H1 (cell line): ENCODE data around the gene RNF26.

Experiments used
- ASH2L ChIP-seq: fragments of 200-600, 300-600 bp; sonication (generic); IDR thresholded peaks from one replicate; pipeline ENCODE4 v1.7.1; 2017; ENCODE audit warnings: low read length
- BRCA1 ChIP-seq: IDR thresholded peaks from 2 replicates; pipeline ENCODE4 v1.6.1; 2012; ENCODE audit warnings: low read depth, low read length, improper control_type of control experiment
- CTCF ChIP-seq, 3 experiments: IDR thresholded peaks; 1 replicate in 2 of 3; 2 replicates in 1 of 3; pipeline versions ENCODE4 v1.5.1 to v1.6.1; 2011; ENCODE audit warnings: low read length in 3 of 3, mild to moderate bottlenecking in 3 of 3, inconsistent platforms in 2 of 3, low read depth in 1 of 3, moderate library complexity in 1 of 3; ENCODE audit not compliant: insufficient read depth in 1 of 3; ENCODE audit errors: control extremely low read depth in 1 of 3
- JUN ChIP-seq: IDR thresholded peaks from 2 replicates; pipeline ENCODE4 v1.6.1; 2011; ENCODE audit warnings: low read depth, mild to moderate bottlenecking, improper control_type of control experiment, low read length
- POLR2A ChIP-seq, 2 experiments: IDR thresholded peaks; 1 replicate in 1 of 2; 2 replicates in 1 of 2; pipeline ENCODE4 v1.6.1; 2011; ENCODE audit warnings: low read depth in 2 of 2, low read length in 2 of 2, mild to moderate bottlenecking in 2 of 2; ENCODE audit errors: control extremely low read depth in 1 of 2
- POLR2AphosphoS5 ChIP-seq: IDR thresholded peaks from 2 replicates; pipeline ENCODE4 v1.6.1; 2011; ENCODE audit warnings: low read depth, low read length

DNA sequence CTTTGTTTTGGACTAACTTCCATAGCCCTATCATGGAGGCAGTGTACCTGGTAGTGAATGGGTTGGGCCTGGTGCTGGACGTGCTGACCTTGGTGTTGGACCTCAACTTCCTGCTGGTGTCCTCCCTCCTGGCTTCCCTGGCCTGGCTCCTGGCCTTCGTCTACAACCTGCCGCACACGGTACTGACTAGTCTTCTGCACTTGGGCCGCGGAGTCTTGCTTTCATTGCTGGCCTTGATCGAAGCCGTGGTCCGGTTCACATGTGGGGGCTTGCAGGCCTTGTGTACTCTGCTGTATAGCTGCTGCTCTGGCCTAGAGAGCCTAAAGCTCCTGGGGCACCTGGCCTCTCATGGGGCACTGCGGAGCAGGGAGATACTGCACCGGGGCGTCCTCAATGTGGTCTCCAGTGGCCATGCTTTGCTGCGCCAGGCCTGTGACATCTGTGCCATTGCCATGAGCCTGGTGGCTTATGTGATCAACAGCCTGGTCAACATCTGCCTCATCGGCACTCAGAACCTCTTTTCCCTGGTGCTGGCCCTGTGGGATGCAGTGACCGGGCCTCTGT, 846 bp downstream of the RNF26 start:
- no peak for TF ChIP-seq BRCA1
- no peak for TF ChIP-seq ASH2L
- no peak for TF ChIP-seq POLR2A (IDR thresholded peaks at IDR 0.05; ENCODE audit: control extremely low read depth in 1 of 2, low read depth in 2 of 2, low read length in 2 of 2)
- no peak for TF ChIP-seq CTCF (IDR thresholded peaks at IDR 0.05; ENCODE audit: control extremely low read depth in 1 of 3, insufficient read depth in 1 of 3, low read depth in 1 of 3, low read length in 3 of 3)
- TF ChIP-seq POLR2AphosphoS5: no peak
- no peak for TF ChIP-seq JUN
